K562 (cell line): ENCODE data around the gene SLC23A2. TPM values are rescaled to one million over a fixed set of nuclear protein-coding genes. Genes with fewer than 3 reads are reported as not detected.

Source experiments
- CCAR2 ChIP-seq: fragments of 200-400 bp; formaldehyde crosslinking; IDR thresholded peaks from 2 replicates; pipeline ENCODE4 v1.6.1; 2017; ENCODE audit warnings: mild to moderate bottlenecking, low read depth, low read length
- HEY1 ChIP-seq: fragments of 250-450 bp; sonication (Bioruptor Pico); IDR thresholded peaks from 2 replicates; pipeline ENCODE4 v1.5.0; 2020; ENCODE audit warnings: mild to moderate bottlenecking, moderate library complexity, borderline replicate concordance
- POLR3A ChIP-seq: IDR thresholded peaks from 2 replicates; pipeline ENCODE4 v1.6.1; 2011; ENCODE audit warnings: borderline replicate concordance, mild to moderate bottlenecking, moderate library complexity; ENCODE audit not compliant: insufficient read length, insufficient read depth; ENCODE audit errors: extremely low read depth
- ZNF318 ChIP-seq, 2 experiments: fragments of 450-650 bp; IDR thresholded peaks; 2 replicates each; pipeline ENCODE4 v1.6.1; 2016; ENCODE audit warnings: mild to moderate bottlenecking in 2 of 2, borderline replicate concordance in 1 of 2, low read depth in 1 of 2, moderate library complexity in 1 of 2
- polyA plus RNA-seq, 8 experiments: library from polyadenylated mRNA; depleted of rRNA in 4 of 8; stranded (reverse) in 5 of 8; unstranded in 3 of 8; fragments of >200 nt; fragmentation: Nextera tagmentation in 2 of 8; fragmentation: Illumina TruSeq in 1 of 8; extraction: Ambion mirVana in 2 of 8; extraction: Trizol in 1 of 8; gene quantifications; 2 replicates each; pipeline versions ENCODE4 v1.2.1 to v1.2.3, GENCODE V29; 2011 to 2014; ENCODE audit warnings: inconsistent platforms in 1 of 8, missing spikeins in 1 of 8
- total RNA-seq, 7 experiments: library from RNA; depleted of rRNA in 6 of 7; stranded (reverse); fragments of >200 nt in 6 of 7; fragmentation: Illumina TruSeq in 2 of 7; extraction: Trizol in 2 of 7; gene quantifications; 2 replicates each; pipeline versions ENCODE4 v1.2.1 to v1.2.3, GENCODE V29; 2011 to 2021; ENCODE audit warnings: low replicate concordance in 1 of 7
- TF ChIP-seq, protein P1 (sequence below): fragments of 450-650 bp; formaldehyde crosslinking; IDR thresholded peaks from 2 replicates; pipeline ENCODE4 v1.4.0; 2020; ENCODE audit warnings: mild to moderate bottlenecking, mixed read lengths

SLC23A2 gene
- total and polyA plus RNA-seq, 9 of the 15 experiments (the other 6 are each of a cell fraction or from before 2014, with no cell fraction given) = 0.39 to 6.7 (median 3.2) TPM

GRCh38 chr20:5041433-5041832, 40.1 kb upstream of the SLC23A2 start (continued):
- no peak for TF ChIP-seq ZNF318 (IDR thresholded peaks at IDR 0.05; ENCODE audit: borderline replicate concordance in 1 of 2, low read depth in 1 of 2)
- no peak for TF ChIP-seq CCAR2
- TF ChIP-seq HEY1 (CRISPR knock-in tag) = no peak
- TF ChIP-seq POLR3A = no peak
- TF ChIP-seq, protein P1, sequence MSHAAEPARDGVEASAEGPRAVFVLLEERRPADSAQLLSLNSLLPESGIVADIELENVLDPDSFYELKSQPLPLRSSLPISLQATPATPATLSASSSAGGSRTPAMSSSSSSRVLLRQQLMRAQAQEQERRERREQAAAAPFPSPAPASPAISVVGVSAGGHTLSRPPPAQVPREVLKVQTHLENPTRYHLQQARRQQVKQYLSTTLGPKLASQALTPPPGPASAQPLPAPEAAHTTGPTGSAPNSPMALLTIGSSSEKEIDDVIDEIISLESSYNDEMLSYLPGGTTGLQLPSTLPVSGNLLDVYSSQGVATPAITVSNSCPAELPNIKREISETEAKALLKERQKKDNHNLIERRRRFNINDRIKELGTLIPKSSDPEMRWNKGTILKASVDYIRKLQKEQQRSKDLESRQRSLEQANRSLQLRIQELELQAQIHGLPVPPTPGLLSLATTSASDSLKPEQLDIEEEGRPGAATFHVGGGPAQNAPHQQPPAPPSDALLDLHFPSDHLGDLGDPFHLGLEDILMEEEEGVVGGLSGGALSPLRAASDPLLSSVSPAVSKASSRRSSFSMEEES (CRISPR knock-in tag) = no peak
